Keratinocyte (primary cell): ENCODE measurements around the gene USP34.

Source experiments
- CTCF ChIP-seq, 3 experiments: IDR thresholded peaks in 1 of 3; conservative IDR thresholded peaks in 1 of 3; optimal IDR thresholded peaks in 1 of 3; 2 replicates in 2 of 3; 3 replicates in 1 of 3; pipeline versions ENCODE3 to v1.5.1; 2011; ENCODE audit warnings: low read length in 3 of 3, mild to moderate bottlenecking in 3 of 3, moderate library complexity in 2 of 3, control low read depth in 1 of 3, inconsistent platforms in 1 of 3; ENCODE audit not compliant: insufficient read depth in 2 of 3; ENCODE audit errors: extremely low read depth in 1 of 3
- EZH2 ChIP-seq: IDR thresholded peaks from one replicate; pipeline ENCODE4 v1.6.1; 2012; ENCODE audit warnings: inconsistent platforms, mild to moderate bottlenecking, low read length, moderate library complexity

GRCh38 chr2:61141151-61141550 is 329.7 kb downstream of the USP34 start:
- TF ChIP-seq CTCF (optimal IDR thresholded peaks at IDR 0.05 in 1 of 3, IDR thresholded peaks at IDR 0.05 in 1 of 3, conservative IDR thresholded peaks at IDR 0.05 in 1 of 3; ENCODE audit: extremely low read depth in 1 of 3, insufficient read depth in 2 of 3, low read length in 3 of 3): no peak
- TF ChIP-seq EZH2: no peak
